NB4 (cell line): ENCODE results near the gene SPTSSA.
A peak's percentile ranks its signal among the peaks of the same experiment; 100 is the strongest.
"Not testable (repeated sequence)": the region's sequence is repeated elsewhere in the genome, so short reads cannot be mapped to it uniquely, and the experiment has no call there.

Source experiments
- DNase-seq: peaks from one replicate; pipeline ENCODE4 v3.0.0; 2010; ENCODE audit warnings: low read depth
- H3K4me3 ChIP-seq: one replicate; pipeline ENCODE4 v1.5.1; 2011; ENCODE audit warnings: mild to moderate bottlenecking, low read depth, low read length, moderate library complexity
- CTCF ChIP-seq: IDR thresholded peaks from one replicate; pipeline ENCODE4 v1.5.1; 2012; ENCODE audit warnings: low read depth, low read length
- MAX ChIP-seq: IDR thresholded peaks from 2 replicates; pipeline ENCODE4 v1.6.1; 2011; ENCODE audit warnings: low read depth, low read length
- MYC ChIP-seq: IDR thresholded peaks from 2 replicates; pipeline ENCODE4 v1.6.1; 2011; ENCODE audit warnings: low read depth, low read length
- POLR2A ChIP-seq: IDR thresholded peaks from 2 replicates; pipeline ENCODE4 v1.6.1; 2011; ENCODE audit warnings: mild to moderate bottlenecking; ENCODE audit not compliant: insufficient read length; ENCODE audit errors: extremely low read depth

SPTSSA gene

GRCh38 chr14:34407951-34408350 is 54.1 kb downstream of the SPTSSA start:
- no peak for TF ChIP-seq POLR2A
- no peak overlapping the region for H3K4me3 ChIP-seq
- DNase-seq: no peak

- no peak for TF ChIP-seq MYC
- no peak for TF ChIP-seq CTCF
- no peak for TF ChIP-seq MAX
- TF ChIP-seq POLR2A: no peak
- no peak overlapping the region for H3K4me3 ChIP-seq
- DNase-seq: no peak
Measured at GRCh38 chr14:34404416-34404815, 57.6 kb downstream of the SPTSSA start.

- TF ChIP-seq MAX: peak; percentile 53; the same call in 1 of the 2 replicates
- TF ChIP-seq CTCF: no peak
- H3K4me3 ChIP-seq: no peak overlapping the region
- peak; percentile 60 for DNase-seq
Measured at GRCh38 chr14:34403646-34404045, 58.4 kb downstream of the SPTSSA start.

- no peak for TF ChIP-seq MYC
- no peak for TF ChIP-seq POLR2A
- no peak for TF ChIP-seq CTCF
- TF ChIP-seq MAX: no peak
- no peak overlapping the region for H3K4me3 ChIP-seq
- no peak for DNase-seq
Measured at GRCh38 chr14:34398024-34398423, 64.0 kb downstream of the SPTSSA start.

- DNase-seq: no peak
- no peak for TF ChIP-seq POLR2A
- TF ChIP-seq CTCF: no peak
- no peak for TF ChIP-seq MAX
- TF ChIP-seq MYC: no peak
- H3K4me3 ChIP-seq: no peak overlapping the region
Measured at GRCh38 chr14:34387974-34388516, 74.0 kb downstream of the SPTSSA start.

- TF ChIP-seq MYC (no peak), POLR2A (no peak), CTCF (no peak), MAX (no peak)
- H3K4me3 ChIP-seq: no peak overlapping the region
- DNase-seq: no peak
Measured at GRCh38 chr14:34386865-34387485, 75.1 kb downstream of the SPTSSA start.

GRCh38 chr14:34385881-34386280 is 76.2 kb downstream of the SPTSSA start:
- H3K4me3 ChIP-seq, DNase-seq: not testable (repeated sequence)
